OCI-M1 (cell line): ENCODE results near the gene USP40.

Experiments used
- DNase-seq: peaks from one replicate; lab custom pipeline; 2025; lab: John Stamatoyannopoulos, UW

The USP40 gene

DNA sequence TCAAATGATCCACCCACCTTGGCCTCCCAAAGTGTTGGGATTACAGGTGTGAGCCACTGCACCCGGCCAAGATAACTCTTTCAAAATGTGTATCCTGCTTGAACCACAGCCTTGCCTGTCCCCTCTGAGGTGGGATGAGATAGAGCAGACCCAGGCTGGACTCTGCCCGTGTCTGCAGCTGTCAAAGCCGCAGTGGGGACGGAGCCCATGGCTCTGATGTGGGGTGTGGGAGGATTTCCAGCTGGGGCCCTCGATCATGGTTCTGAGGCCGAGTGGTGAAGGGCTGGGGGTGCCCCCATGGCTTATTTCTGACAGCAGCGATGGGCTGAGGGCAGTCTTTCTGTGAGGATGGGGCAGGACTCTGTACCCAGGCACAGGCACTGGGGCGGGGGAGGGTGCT is 107.8 kb downstream of the USP40 start:
- DNase-seq = no peak

- DNase-seq = no peak
Measured at GRCh38 chr2:233458031-233458610, 108.5 kb downstream of the USP40 start.

- DNase-seq = no peak
Measured at GRCh38 chr2:233457356-233457755, 109.2 kb downstream of the USP40 start.

DNA sequence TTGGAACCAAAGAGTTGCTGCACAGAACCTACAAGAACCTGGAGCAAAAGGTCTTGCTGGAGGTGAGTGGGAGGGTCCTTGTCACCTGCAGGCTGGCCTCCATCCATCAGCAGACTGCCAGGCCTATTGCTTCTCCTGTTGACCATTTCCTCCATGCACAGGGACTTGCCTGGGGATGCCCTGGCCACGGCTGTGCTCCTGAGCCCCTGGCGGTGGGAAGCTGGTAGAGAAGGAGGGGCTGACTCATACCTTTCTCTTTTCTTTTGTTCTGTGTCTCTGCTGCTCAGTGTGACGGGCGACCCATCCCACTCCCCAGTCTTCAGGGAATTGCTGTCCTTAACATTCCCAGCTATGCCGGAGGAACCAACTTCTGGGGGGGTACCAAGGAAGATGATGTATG is 109.6 kb downstream of the USP40 start:
- no peak for DNase-seq

DNA sequence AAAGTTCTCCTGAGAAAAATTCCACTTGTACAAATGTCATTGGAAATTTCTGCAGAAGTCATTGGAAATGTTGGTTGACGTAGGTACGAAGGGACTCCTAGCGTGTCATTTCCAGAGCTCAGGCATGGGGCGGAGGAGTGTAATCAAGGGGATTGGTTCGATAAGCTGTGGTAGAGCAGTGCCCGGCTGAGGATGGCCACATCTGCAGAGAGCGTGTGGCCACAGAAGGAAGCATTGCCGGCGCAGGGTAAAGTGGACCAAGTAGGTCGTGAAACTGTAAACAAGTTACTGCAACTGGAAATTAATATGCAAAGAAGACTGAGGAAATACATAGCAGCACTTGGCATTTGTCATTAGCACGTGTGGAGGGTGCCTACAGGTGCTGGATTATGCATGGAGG is 110.5 kb downstream of the USP40 start:
- DNase-seq = no peak

GRCh38 chr2:233455491-233455890 is 111.1 kb downstream of the USP40 start:
- no peak for DNase-seq

- no peak for DNase-seq
Measured at GRCh38 chr2:233455006-233455405, 111.6 kb downstream of the USP40 start.

DNA sequence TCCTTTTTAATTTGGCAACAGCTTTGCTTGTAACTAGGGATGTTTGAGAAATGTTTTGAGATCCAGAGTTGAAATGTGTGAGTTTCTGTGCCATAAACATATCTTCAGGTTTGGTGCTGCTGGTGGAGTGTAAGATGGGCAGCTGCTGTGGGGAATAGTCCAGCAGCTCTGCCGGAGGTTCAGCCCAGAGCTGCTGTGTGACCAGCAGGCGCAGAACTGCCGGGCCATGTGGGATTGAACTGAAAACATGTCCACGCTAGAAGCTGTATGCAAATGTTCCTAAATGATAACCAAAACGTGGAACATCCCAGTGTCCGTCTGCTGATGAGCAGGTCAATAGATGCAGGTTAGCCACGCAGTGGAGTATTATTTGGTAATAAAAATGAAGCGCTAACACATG is 112.7 kb downstream of the USP40 start:
- no peak for DNase-seq

DNA sequence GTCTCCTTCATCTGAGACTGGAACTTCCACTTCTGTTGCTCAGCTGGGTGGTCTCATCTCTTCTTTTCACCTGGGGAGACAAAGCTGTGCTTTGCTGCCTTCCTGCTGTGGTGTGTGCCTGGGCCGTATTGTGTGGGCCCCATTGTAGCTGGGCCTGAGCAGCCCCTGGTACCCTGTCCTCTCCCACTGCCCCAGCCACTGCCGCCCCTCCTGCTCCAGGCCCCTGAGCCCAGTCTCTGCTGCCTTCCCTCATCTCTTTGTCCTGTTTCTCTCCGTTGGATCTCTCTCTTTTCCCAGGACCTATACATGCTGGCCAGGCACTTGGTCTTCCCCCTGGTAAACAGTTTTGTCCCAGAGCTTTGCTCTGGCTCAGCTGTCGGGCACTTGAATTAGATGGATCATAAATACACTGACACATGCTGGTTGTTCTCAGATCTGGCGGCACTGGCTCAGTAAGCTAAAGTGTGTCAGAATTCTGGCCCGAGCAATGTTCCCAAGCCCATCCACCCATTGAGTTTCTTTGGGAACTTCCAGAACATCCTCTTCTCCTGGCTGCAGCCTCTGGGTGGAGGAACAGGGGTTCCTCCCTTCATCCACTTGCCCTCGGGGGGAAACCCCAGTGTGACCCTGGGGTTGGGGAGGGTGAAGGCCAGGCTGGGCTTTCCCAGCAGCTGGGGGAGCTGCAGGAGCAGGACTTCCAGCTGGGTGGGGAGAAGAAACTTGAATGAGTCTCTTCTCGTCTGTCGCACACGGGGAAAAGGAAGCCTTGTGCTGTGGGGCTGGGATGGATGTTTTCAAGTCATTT is 113.3 kb downstream of the USP40 start:
- DNase-seq = no peak

- peak; percentile 41 for DNase-seq
Measured at GRCh38 chr2:233451950-233452349, 114.6 kb downstream of the USP40 start.

DNA sequence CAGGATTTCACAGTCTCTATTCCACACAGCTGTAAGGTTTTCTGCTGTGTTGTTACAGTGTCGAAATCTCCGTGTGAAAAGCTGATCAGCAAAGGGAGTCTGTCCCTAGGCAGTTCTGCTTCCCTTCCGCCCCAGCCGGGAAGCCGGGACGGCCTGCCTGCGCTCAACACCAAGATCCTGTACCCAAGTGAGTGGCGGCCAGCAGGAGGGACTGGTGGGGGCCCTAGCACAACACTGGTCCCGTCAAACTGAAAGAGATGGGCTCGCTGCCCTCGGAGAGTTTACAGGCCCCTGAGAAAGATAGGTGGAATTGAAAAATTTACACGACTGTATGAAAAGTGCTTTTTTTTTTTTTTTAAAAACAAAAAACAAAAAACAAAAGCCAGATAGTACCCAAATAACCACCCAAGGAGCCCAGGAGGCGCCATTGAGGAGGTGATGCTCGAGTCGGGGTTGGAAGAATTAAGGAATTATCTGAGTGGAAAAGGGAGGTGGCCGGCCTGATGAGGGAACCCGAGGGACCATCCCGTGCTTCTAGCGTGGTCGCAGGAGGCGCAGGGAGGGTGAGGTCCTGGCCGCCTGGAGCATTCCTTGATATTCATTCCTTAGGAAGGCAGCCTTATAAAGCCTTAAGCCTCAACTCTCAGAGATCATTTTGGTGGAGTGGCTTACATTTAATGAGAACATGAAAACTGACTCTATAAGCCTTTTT is 115.6 kb downstream of the USP40 start:
- no peak for DNase-seq

- no peak for DNase-seq
Measured at GRCh38 chr2:233449921-233450863, 116.4 kb downstream of the USP40 start.

DNA sequence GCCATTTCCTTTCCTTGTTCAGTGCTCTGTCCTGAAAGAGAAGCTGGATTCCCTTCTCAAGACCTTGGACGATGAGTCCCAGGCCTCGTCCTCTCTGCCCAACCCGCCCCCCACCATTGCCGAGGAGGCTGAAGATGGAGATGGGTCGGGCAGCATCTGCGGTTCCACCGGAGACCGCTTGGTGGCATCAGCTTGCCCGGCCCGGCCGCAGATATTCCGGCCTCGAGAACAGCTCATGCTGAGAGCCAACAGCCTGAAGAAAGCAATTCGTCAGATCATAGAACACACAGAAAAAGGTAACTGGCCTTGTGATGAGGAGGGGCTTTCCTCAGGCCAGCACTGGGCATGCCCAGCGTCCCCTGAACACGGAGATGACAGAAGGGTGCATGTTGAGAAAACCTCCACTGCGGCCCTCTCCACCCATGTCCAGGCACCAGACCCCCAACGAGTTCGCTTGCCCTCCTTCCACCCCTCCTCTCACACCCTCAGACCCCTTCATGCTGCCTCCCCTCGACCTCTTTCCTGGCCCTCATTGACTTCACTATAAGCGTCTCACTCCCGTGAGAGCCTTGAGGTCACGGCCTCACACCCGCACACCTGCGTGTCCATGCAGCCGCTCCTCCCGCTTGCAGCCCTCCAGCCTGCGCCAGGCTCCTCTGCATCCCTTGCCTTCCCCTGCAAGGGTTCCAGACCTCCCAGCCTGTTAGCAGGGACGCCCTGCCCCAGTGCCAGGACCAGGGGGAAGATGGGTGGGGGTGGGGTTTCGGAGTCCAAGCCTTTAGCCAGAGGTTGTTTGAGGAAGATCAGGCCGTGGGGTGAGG is 117.3 kb downstream of the USP40 start:
- peak; percentile 43 for DNase-seq

DNA sequence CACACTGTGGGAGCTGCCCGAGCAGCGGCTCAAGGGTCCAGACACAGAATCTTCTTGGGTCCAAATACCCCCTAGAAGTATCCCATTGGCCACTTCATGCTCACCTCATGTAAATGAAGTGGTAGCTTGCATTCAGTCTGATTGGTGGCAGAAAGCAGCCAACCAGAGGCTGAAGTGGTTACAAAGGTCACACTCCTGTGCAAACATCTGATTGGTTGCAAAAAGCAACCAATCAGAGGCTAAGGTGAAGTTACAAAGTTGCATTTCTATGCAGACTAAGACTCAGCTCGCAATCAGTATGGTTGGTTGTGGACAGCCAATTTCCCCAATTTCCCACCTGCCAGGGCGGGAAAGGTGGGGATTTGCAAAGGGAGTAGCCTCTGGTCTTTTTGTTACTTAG is 118.0 kb downstream of the USP40 start:
- DNase-seq = peak; percentile 64

- DNase-seq = peak; percentile 64
Measured at GRCh38 chr2:233448220-233448559, 118.4 kb downstream of the USP40 start.

- no peak for DNase-seq
Measured at GRCh38 chr2:233447506-233448219, 118.9 kb downstream of the USP40 start.

DNA sequence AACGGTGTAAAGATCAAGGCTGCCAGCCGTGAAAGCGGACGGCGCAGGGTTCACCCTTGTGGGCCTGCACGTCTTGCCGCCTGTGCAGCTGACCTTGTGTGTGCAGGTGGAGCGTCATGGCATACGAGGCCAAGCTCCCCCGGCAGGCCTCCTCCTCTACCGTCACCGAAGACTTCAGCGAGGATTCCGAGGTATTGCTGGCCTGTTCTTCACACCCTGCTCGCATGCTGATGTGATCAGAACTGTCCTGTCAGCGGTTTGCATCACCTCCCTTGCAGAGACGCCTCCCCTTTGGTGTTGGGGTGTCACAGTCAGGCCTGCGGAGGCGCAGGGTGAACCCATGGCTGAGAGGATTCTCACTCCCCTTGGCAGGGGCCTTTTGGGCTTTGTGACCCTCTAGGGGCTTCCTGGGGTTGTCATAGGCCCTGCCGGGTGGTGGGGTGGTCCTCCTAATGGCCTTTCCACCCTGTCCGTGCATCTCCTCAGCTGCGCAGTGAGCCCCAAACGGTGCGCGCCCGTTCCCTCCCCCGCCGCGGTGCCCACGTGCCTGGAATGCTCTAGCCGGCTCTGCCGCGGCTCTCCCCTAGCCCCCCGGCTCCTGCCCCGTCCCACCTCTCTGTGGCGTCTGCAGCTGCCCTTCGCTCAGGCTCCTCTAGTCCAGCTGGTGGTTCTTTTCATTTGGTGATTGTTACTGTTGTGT is 119.8 kb downstream of the USP40 start:
- no peak for DNase-seq

DNA sequence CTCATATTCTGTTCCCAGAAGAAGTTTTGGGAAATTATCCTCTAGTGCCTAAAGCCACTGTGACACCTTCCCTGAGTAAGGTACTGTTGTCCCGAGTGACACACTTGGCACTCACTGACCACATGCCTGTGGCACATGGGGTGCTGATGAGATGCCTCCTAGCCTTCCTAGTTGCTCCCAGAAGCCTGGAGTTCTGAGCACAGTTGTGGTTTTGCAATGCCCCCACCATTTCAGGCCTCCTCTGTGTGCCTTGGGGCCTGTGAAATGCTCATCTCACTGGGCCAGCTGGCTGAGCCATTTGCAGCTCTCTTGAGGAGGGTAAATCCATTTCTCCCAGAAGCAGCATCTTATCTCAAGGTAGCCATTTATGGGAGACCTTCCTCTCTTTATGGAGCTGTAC is 120.5 kb downstream of the USP40 start:
- DNase-seq = no peak

GRCh38 chr2:233445152-233445830 is 121.3 kb downstream of the USP40 start:
- DNase-seq = no peak
